ENCODE results near the gene DUSP12. TPM values are rescaled to one million over a fixed set of nuclear protein-coding genes. Genes with fewer than 3 reads are reported as not detected.

The DUSP12 gene
- total RNA-seq, 2 experiments from 2014 or later: 38.8 to 39.1 TPM

DNA sequence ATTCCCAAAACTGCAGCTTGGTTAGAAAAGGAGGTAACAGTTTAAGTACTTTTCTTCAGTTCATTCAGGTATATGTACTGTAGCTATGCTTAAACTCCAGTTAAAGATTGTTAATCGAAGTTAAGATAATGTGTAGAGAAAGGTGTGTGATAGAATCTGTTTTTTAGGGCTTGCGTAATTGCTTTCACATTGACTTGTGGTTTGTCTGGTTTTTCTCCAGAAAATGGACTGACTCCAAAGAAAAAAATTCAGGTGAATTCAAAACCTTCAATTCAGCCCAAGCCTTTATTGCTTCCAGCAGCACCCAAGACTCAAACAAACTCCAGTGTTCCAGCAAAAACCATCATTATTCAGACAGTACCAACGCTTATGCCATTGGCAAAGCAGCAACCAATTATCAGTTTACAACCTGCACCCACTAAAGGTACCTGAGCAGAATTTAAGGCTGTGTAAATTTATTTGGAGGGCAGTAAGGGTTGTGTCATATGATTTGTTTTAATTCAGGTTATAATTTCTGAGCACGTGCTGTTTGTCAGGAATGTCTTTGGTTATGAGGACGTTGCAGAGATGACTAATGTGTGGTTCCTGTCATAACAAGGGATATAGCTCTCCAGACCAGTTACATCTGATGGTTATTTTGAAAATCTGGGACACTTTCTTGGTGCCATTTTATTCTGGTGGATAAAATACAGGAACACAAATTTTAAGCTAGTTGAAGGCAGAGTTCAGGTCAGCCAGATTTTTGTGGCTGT, 42.5 kb downstream of the DUSP12 start:
- ChIA-PET CTCF (interaction anchor here (0.5 to 1.5 kb wide), 5 partner anchors 10 to 245 kb away, joined by 3 to 8 read pairs (median 5); no protein-coding TSS in a partner anchor), POLR2A (interaction anchor here (1.5 kb wide), 1 partner anchor 245 kb away, joined by 4 read pairs; no protein-coding TSS in a partner anchor)

- POLR2A ChIA-PET: interaction anchor here (1.5 kb wide), 1 partner anchor 244 kb away, joined by 4 read pairs; no protein-coding TSS in a partner anchor
- CTCF ChIA-PET: interaction anchor here (0.5 to 1.5 kb wide), 8 partner anchors 9 to 244 kb away, joined by 3 to 8 read pairs (median 3); no protein-coding TSS in a partner anchor
Measured at GRCh38 chr1:161792740-161793139, 43.2 kb downstream of the DUSP12 start.

DNA sequence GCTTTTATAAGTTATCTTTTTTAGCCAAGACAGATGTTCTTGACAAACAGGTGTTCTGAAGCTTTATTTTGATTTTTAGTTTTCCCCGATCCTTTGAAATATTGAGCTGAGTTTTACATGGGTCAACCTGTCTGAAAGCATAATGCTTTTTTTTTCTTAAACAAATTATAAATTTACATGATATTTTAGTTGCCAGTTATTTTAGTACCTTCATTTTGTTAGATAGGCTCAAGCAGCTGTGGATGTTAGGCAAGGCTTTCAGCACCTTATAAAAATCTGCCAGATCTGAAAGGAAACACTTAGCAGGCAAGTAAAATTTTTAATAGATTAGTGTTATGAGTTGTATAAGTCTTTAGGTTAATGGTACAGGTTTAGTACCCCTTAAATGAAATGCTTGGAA, 50.2 kb downstream of the DUSP12 start:
- ChIA-PET POLR2A (no interaction called here), CTCF (no interaction called here)

GRCh38 chr1:161801955-161802354, 52.4 kb downstream of the DUSP12 start:
- ChIA-PET CTCF (interaction anchor here (1.9 kb wide), 1 partner anchor 9 kb away, joined by 8 read pairs; no protein-coding TSS in a partner anchor), POLR2A (no interaction called here)

GRCh38 chr1:161803181-161803580, 53.6 kb downstream of the DUSP12 start:
- ChIA-PET CTCF (interaction anchor here (0.6 kb wide), 1 partner anchor 21 kb away, joined by 3 read pairs; no protein-coding TSS in a partner anchor), POLR2A (no interaction called here)

DNA sequence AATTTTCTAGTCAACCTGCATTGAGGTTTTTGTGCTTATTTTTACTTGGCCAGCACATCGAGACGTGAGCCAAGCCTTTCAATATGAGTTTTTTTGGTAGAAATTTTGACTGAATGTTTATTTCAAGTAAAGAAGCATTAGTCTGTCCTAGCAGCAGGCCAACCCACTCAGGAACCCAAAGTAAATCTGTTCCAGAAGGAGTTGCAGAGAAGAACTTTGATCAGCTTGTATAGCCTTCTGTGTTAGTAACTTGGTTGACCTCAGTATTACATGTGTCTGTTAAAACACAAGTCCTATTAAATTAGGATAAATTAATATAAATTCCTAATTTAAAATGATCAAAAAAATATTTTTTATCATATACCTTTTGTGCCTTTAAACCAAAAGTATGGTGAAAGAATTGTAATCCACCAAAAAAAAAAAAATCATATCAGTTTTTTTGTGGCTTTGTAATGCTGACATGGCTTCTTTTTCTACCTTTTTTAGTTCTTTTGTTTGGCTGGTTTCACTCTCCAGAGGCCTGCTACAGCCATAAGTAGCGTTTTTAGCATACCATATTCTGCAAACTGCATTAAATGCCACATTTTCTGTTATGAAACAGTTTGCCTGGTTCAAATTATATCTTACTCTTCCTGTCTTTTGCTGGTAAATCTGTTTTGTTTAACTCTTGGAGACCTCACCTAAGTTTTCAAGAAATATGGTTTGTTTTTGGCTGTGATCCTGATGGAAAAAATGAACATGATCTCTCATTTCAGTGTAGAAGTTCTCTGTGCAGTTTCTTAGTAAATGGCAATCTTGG, 56.0 kb downstream of the DUSP12 start:
- ChIA-PET POLR2A (no interaction called here), CTCF (no interaction called here)

Other genes starting within 250 kb of the DUSP12 start
- gene FCGR2A, start 244.3 kb upstream of the DUSP12 start, total RNA-seq: not detected
- gene HSPA6, start 225.2 kb upstream of the DUSP12 start, total RNA-seq: under 1 TPM; 0.75 to 0.95 TPM
- gene FCGR3A, start 200.0 kb upstream of the DUSP12 start, total RNA-seq: not detected
- gene FCGR3B, start 118.6 kb upstream of the DUSP12 start, total RNA-seq: not detected
- not detected for gene FCGR2B, start 86.6 kb upstream of the DUSP12 start, total RNA-seq
- gene FCRLA, start 42.6 kb upstream of the DUSP12 start, total RNA-seq: not detected
- gene FCRLB, start 28.2 kb upstream of the DUSP12 start, total RNA-seq: under 1 TPM; 0.29 to 0.51 TPM
- gene ATF6, start 16.5 kb downstream of the DUSP12 start, total RNA-seq: 10 to 100 TPM; 20.3 to 23.5 TPM